A673 (cell line): ENCODE measurements around the gene MICALL1. TPM values are rescaled to one million over a fixed set of nuclear protein-coding genes. Genes with fewer than 3 reads are reported as not detected.
A peak's percentile ranks its signal among the peaks of the same experiment; 100 is the strongest.

Experiments used
- BruUV-seq: library from RNA; stranded (reverse); fragments of 400-500 nt; replicated peaks from 2 replicates; lab custom pipeline; 2021; lab: Mats Ljungman, UMichigan
- CTCF ChIA-PET: fragments of 300-600 bp; sonication (Branson Sonifier 250); formaldehyde crosslinking; loops from one replicate; lab custom pipeline; 2022; ENCODE audit warnings: antibody characterized with exemption; lab: Charles Lee
- POLR2A ChIA-PET: fragments of 300-600 bp; sonication (Branson Sonifier 250); formaldehyde crosslinking; loops from one replicate; lab custom pipeline; 2022; ENCODE audit warnings: antibody characterized with exemption; ENCODE audit not compliant: low non-redundant PET; lab: Charles Lee
- DNase-seq: peaks from one replicate; pipeline ENCODE4 v3.0.0-alpha.2; 2015; ENCODE audit warnings: low spot score
- H3K27ac ChIP-seq: fragments of 200-600 bp; sonication (generic); 2 replicates; pipeline ENCODE4 v1.5.1; 2016; ENCODE audit warnings: mixed run types, low read depth, mild to moderate bottlenecking, mixed read lengths, antibody characterized with exemption, low read length; ENCODE audit not compliant: poor library complexity, severe bottlenecking
- H3K27me3 ChIP-seq: fragments of 200-600 bp; sonication (generic); replicated peaks from 2 replicates; pipeline ENCODE4 v1.6.1; 2017; ENCODE audit warnings: mixed run types, low read depth, mild to moderate bottlenecking, mixed read lengths, antibody characterized with exemption, low read length; ENCODE audit not compliant: insufficient read depth, poor library complexity
- H3K36me3 ChIP-seq: fragments of 200-600 bp; sonication (generic); 2 replicates; pipeline ENCODE4 v1.6.1; 2016; ENCODE audit warnings: mixed run types, mild to moderate bottlenecking, mixed read lengths, antibody characterized with exemption, low read length; ENCODE audit not compliant: insufficient read depth, poor library complexity, severe bottlenecking
- H3K4me1 ChIP-seq: fragments of 200-600 bp; sonication (generic); 2 replicates; pipeline ENCODE4 v1.6.1; 2017; ENCODE audit warnings: mixed run types, mild to moderate bottlenecking, mixed read lengths, antibody characterized with exemption, low read length; ENCODE audit not compliant: insufficient read depth, poor library complexity, severe bottlenecking
- H3K4me3 ChIP-seq: fragments of 200-600 bp; sonication (generic); 2 replicates; pipeline ENCODE4 v1.5.1; 2016; ENCODE audit warnings: low read depth, mixed run types, mild to moderate bottlenecking, mixed read lengths, low read length; ENCODE audit not compliant: poor library complexity, severe bottlenecking
- H3K9me3 ChIP-seq: fragments of 200-600 bp; sonication (generic); 2 replicates; pipeline ENCODE4 v1.6.1; 2016; ENCODE audit warnings: mixed run types, low read depth, mild to moderate bottlenecking, mixed read lengths, antibody characterized with exemption, low read length; ENCODE audit not compliant: poor library complexity, severe bottlenecking
- CTCF ChIP-seq: fragments of 300-800, 200-600 bp; sonication (generic); conservative IDR thresholded peaks from 2 replicates; pipeline ENCODE4 v1.5.1; 2017; ENCODE audit warnings: low read depth, mild to moderate bottlenecking, antibody characterized with exemption, low read length, moderate library complexity, mixed read lengths
- EZH2 ChIP-seq: fragments of 200-600 bp; sonication (generic); IDR thresholded peaks from 2 replicates; pipeline ENCODE4 v1.6.1; 2017; ENCODE audit warnings: borderline replicate concordance, low read depth, mild to moderate bottlenecking, mixed read lengths, antibody characterized with exemption, low read length; ENCODE audit not compliant: poor library complexity, severe bottlenecking
- intact Hi-C: fragments of 100-400 bp; cut with micrococcal nuclease; formaldehyde crosslinking; loops from one replicate; pipeline ENCODE4 v1.10.0; 2022; ENCODE audit not compliant: unreplicated experiment
- microRNA-seq: library from miRNA; unstranded; fragments of <30 nt; microRNA quantifications from one replicate; pipeline ENCODE4 v1.2.0, GENCODE V29; 2021
- total RNA-seq: library from RNA; stranded (reverse); gene quantifications from 2 replicates; pipeline ENCODE4 v1.2.3, GENCODE V29; 2021

Gene MICALL1
- total RNA-seq, 1 experiment from 2014 or later, result 33.0 TPM

GRCh38 chr22:37991731-37992442 is 85.8 kb downstream of the MICALL1 start:
- ChIA-PET POLR2A (no interaction called here), CTCF (no interaction called here)
- Histone ChIP-seq H3K27me3 (no peaks in the 10 kb centered on the region), H3K9me3 (no peaks in the 10 kb centered on the region), H3K4me1 (peaks cover 11% of the 10 kb centered on the region), H3K36me3 (no peaks in the 10 kb centered on the region), H3K27ac (no peak overlapping the region), H3K4me3 (no peak overlapping the region)
- intact Hi-C loops, result no loop called here
- TF ChIP-seq EZH2 (no peak), CTCF (no peak)
- no TSS peak for BruUV-seq
- DNase-seq, result no peak

Small RNA genes within 50 kb of the gene (microRNA-seq; reads per million reads assigned to microRNA genes)
- gene MIR4534 (not detected), gene MIR6820 (9.7 reads per million, percentile 29 among the genes with 10 or more reads in this experiment)

Other genes starting within 250 kb of the MICALL1 start
- 57.3 and 63.5 TPM in 2 replicates for gene PDXP, start 247.6 kb upstream of the MICALL1 start, total RNA-seq
- 269 and 322 TPM in 2 replicates for gene LGALS1, start 230.7 kb upstream of the MICALL1 start, total RNA-seq
- gene NOL12, start 220.0 kb upstream of the MICALL1 start, total RNA-seq, result 51.9 and 52.9 TPM in 2 replicates
- gene TRIOBP, start 209.2 kb upstream of the MICALL1 start, total RNA-seq, result 28.7 and 35.1 TPM in 2 replicates
- gene GCAT, start 98.4 kb upstream of the MICALL1 start, total RNA-seq, result 21.4 and 28.5 TPM in 2 replicates
- gene GALR3, start 82.9 kb upstream of the MICALL1 start, total RNA-seq, result 0.26 TPM in 1 of 2 replicates, not detected in the other
- gene ANKRD54, start 62.0 kb upstream of the MICALL1 start, total RNA-seq, result 29.5 and 32.9 TPM in 2 replicates
- gene EIF3L, start 56.9 kb upstream of the MICALL1 start, total RNA-seq, result 492 and 528 TPM in 2 replicates
- 0.64 and 0.66 TPM in 2 replicates for gene C22orf23, start 47.3 kb downstream of the MICALL1 start, total RNA-seq
- 150 and 162 TPM in 2 replicates for gene POLR2F, start 47.4 kb downstream of the MICALL1 start, total RNA-seq
- gene SOX10, start 78.3 kb downstream of the MICALL1 start, total RNA-seq, result not detected in 2 replicates
- 24.8 and 26.6 TPM in 2 replicates for gene PICK1, start 151.1 kb downstream of the MICALL1 start, total RNA-seq
- gene SLC16A8, start 177.9 kb downstream of the MICALL1 start, total RNA-seq, result not detected in 2 replicates
- gene BAIAP2L2, start 204.4 kb downstream of the MICALL1 start, total RNA-seq, result 1.6 and 2.5 TPM in 2 replicates